Muscle of leg (tissue), 11 donors: ENCODE results near the gene PROB1. TPM values are rescaled to one million over a fixed set of nuclear protein-coding genes. Genes with fewer than 3 reads are reported as not detected.

Experiments used
- DNase-seq: peaks from one replicate; pipeline ENCODE4 v3.0.0; 2013
- H3K27ac ChIP-seq: one replicate; pipeline ENCODE4 v1.5.1; 2013; ENCODE audit warnings: mild to moderate bottlenecking, low read length, control low read depth
- H3K27me3 ChIP-seq: one replicate; pipeline ENCODE4 v1.6.1; 2013; ENCODE audit warnings: low read length; ENCODE audit not compliant: control insufficient read depth, insufficient read depth
- H3K36me3 ChIP-seq: one replicate; pipeline ENCODE4 v1.6.1; 2013; ENCODE audit warnings: low read length; ENCODE audit not compliant: control insufficient read depth, insufficient read depth
- H3K4me1 ChIP-seq: one replicate; pipeline ENCODE4 v1.6.1; 2013; ENCODE audit warnings: low read length; ENCODE audit not compliant: control insufficient read depth, insufficient read depth
- H3K4me3 ChIP-seq: one replicate; pipeline ENCODE4 v1.5.1; 2013; ENCODE audit warnings: low read length, control low read depth
- H3K9me3 ChIP-seq: replicated peaks from 2 replicates; pipeline ENCODE4 v1.6.1; 2013; ENCODE audit warnings: low read depth, low read length; ENCODE audit not compliant: control insufficient read depth
- WGBS: methylation state at CpG from one replicate; pipeline ENCODE4 v1.1.5; 2013; ENCODE audit warnings: missing lambda C conversion rate; ENCODE audit not compliant: insufficient coverage; 5-methylcytosine and 5-hydroxymethylcytosine counted together
- polyA plus RNA-seq, 8 donors: library from polyadenylated mRNA; unstranded; fragments of 120-200 nt; gene quantifications; one replicate each; pipeline versions ENCODE4 v1.2.1 to v1.2.3, GENCODE V29; 2013; ENCODE audit warnings: inconsistent platforms in 1 of 8, low replicate concordance in 1 of 8; ENCODE audit not compliant: insufficient read length in 8 of 8, insufficient read depth in 1 of 8
- total RNA-seq: library from RNA; stranded (reverse); fragments of 120-200 nt; gene quantifications from one replicate; pipeline ENCODE4 v1.2.4, GENCODE V29; 2013

PROB1 gene
- total and polyA plus RNA-seq, 9 donors, result 18.8 to 54.2 (median 36.9) TPM

- H3K36me3 ChIP-seq, result peaks cover 44% of the 10 kb centered on the region
- WGBS, result no CpG with 5 or more reads among the region's 2 CpGs
- no peak overlapping the region for H3K4me3 ChIP-seq
- H3K27ac ChIP-seq, result no peak overlapping the region
- no peaks in the 10 kb centered on the region for H3K27me3 ChIP-seq
- H3K4me1 ChIP-seq, result no peaks in the 10 kb centered on the region
- DNase-seq, result no peak
- H3K9me3 ChIP-seq, result no peaks in the 10 kb centered on the region
Observed at GRCh38 chr5:139430015-139430414, 35.1 kb upstream of the PROB1 start.

DNA sequence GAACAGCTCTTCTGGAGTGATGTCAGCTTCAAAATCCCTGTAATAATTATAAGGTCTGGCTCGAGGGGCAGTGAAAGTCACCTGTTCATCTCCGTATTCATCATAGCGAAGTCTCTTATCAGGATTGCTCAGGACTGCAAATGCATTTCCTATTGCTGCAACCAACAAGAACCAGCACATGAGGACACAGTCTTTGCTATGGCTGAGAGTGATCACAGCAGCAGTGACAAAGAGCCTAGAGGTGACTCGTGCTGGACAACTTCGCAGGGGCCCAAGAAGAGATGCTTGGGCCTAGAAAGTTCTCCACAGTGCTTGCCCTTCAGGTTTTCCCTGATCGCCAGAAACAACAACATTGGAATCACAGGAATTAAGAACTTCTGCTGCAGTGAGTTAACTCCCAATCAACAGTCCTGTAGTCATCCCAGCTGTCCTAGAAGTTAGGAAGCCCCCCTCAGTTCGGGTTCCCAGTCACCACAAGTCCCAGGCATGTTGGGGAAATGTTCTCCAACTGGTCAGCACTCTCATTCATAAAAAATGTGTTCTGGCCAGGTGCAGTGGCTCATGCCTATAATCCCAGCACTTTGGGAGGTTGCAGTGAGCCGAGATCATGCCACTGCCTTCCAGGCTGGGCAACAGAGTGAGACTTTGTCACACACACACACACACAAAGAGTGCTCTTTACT, 31.4 kb upstream of the PROB1 start:
- 87% methylated on average over 7 of the region's 8 CpGs for WGBS
- no peaks in the 10 kb centered on the region for H3K9me3 ChIP-seq
- H3K4me1 ChIP-seq, result no peaks in the 10 kb centered on the region
- no peak for DNase-seq
- no peak overlapping the region for H3K4me3 ChIP-seq
- H3K27me3 ChIP-seq, result no peaks in the 10 kb centered on the region
- no peak overlapping the region for H3K27ac ChIP-seq
- peaks cover 53% of the 10 kb centered on the region for H3K36me3 ChIP-seq

DNA sequence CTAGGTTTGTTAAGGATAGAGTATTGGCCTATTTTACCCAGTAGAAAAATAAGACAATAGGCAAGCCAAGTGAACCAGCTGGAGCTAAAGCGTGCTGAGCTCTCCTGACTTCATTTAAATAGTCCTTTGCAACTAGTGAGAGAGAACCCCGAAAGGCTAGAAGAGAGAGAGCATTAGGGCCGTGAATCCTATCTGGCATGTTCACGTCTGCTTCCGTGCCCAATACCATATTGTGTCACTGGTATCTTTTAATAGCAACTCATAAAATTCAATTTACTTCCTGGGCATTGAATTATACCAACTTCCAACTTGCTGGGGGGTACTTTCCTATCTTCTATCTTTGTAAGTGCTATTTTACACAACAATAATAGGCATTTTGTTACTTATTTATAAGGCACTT, 30.6 kb upstream of the PROB1 start:
- WGBS, result 57% methylated on average over 1 of the region's 5 CpGs
- no peak for DNase-seq

GRCh38 chr5:139422307-139422893, 27.5 kb upstream of the PROB1 start:
- WGBS, result no CpG with 5 or more reads among the region's 5 CpGs
- Histone ChIP-seq H3K9me3 (no peaks in the 10 kb centered on the region), H3K36me3 (peaks cover 65% of the 10 kb centered on the region), H3K27ac (peak overlapping the region; percentile 2), H3K27me3 (no peaks in the 10 kb centered on the region), H3K4me3 (no peak overlapping the region), H3K4me1 (peaks cover 22% of the 10 kb centered on the region)
- peak; percentile 87 for DNase-seq

More for the DNA sequence above, 30.6 kb upstream of the PROB1 start:
- Histone ChIP-seq H3K27me3 (no peaks in the 10 kb centered on the region), H3K9me3 (no peaks in the 10 kb centered on the region), H3K4me1 (no peaks in the 10 kb centered on the region), H3K4me3 (no peak overlapping the region), H3K36me3 (peaks cover 57% of the 10 kb centered on the region), H3K27ac (no peak overlapping the region)

DNA sequence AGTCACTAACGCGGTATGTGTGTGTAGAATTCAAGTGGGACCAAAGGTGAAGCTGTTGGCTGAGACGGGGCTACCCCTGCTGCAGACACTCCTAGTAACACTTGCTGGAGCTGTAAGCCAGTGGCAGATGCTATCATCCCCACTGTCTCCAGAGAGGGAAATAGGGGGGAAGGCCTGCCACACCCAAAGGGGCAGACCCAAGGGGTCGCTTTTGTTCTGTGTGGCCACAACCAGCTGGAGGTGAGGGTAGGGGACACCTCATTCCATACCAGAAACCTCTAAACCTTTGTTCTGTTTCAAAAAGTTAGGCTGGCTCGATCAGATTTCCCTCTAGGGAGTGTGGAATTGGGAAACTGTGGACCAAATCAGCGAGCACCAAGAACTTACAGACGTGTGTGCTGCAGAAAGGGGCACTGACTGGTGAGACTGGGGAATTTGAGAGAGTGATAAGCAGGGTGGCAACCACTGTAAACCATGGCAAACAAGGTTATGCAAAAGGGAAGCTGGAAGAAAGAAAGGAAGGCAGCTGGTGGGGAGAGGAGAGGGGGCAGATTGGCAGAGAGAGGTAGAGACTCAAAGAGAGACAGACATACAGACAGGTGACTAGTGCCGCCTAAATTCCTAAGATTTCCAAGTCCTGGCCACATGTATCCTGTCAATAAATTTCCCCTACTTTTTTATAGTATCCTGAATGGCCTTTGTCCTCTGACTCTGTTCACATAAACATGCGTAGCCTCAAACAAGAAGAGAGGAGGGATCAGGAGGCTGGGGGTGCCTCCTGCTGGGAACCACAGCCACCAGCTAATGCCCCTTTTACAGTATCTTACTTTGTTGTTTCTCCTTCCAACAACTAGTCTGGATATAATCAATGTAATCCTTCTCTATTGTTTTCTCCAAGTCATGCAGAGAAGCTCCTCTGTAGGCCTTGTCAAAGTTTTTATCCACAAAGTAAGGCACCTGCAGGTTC, 24.6 kb upstream of the PROB1 start:
- Histone ChIP-seq H3K4me1 (peaks cover 47% of the 10 kb centered on the region), H3K27me3 (no peaks in the 10 kb centered on the region), H3K4me3 (no peak overlapping the region), H3K9me3 (no peaks in the 10 kb centered on the region), H3K27ac (peak overlapping the region; percentile 83), H3K36me3 (peaks cover 50% of the 10 kb centered on the region)
- 79% methylated on average over 3 of the region's 9 CpGs for WGBS
- DNase-seq, result no peak

DNA sequence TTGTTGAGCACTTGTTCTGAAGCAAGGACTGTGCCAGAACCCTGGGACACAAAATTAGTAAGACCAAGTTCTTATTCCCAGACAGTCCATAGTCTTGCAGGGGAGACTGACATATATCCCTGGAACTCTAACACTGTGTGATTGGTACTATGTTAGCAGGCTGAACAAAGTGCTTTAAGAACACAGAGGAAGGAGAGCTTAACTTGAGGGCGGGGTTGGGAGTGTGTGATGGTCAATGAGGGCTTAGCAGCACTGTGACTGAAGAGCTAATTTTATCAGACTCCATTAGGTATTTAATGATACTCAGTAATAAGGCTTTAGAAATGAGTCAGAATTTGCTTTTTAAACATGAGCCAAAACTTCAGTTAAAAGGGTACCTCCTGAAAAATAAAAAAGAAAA, 23.9 kb upstream of the PROB1 start:
- Histone ChIP-seq H3K4me3 (no peak overlapping the region), H3K4me1 (peaks cover 54% of the 10 kb centered on the region), H3K27me3 (no peaks in the 10 kb centered on the region), H3K36me3 (peaks cover 46% of the 10 kb centered on the region), H3K27ac (peak overlapping the region; percentile 83), H3K9me3 (no peaks in the 10 kb centered on the region)
- 80% methylated on average over 1 of the region's 1 CpG for WGBS
- DNase-seq, result peak; percentile 36

- Histone ChIP-seq H3K36me3 (peaks cover 57% of the 10 kb centered on the region), H3K27me3 (no peaks in the 10 kb centered on the region), H3K4me3 (no peak overlapping the region), H3K9me3 (no peaks in the 10 kb centered on the region), H3K4me1 (peaks cover 61% of the 10 kb centered on the region), H3K27ac (peak overlapping the region; percentile 38)
- peak; percentile 81 for DNase-seq
- no CpG with 5 or more reads among the region's 4 CpGs for WGBS
Observed at GRCh38 chr5:139417214-139417613, 22.3 kb upstream of the PROB1 start.

DNA sequence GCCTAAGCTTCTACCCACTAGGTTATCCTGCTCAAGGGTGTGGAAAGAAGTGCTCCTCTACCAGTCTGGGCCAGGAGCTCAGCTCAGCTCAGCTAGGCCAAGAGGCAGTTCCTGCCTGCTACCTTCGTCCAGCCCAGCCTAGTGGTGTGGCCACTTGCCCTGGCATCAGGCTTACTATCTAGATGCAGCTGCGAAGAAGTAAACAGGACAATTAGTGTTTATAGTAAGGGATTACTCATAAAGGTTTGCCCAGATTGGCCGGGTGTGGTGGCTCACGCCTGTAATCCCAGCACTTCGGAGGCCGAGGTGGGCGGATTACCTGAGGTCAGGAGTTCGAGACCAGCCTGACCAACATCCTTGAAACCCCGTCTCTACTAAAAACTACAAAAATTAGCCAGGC, 21.7 kb upstream of the PROB1 start:
- no peaks in the 10 kb centered on the region for H3K9me3 ChIP-seq
- no peak for DNase-seq
- 86% methylated on average over 4 of the region's 9 CpGs for WGBS
- H3K27me3 ChIP-seq, result no peaks in the 10 kb centered on the region
- peaks cover 61% of the 10 kb centered on the region for H3K4me1 ChIP-seq
- peak overlapping the region; percentile 94 for H3K27ac ChIP-seq
- peaks cover 58% of the 10 kb centered on the region for H3K36me3 ChIP-seq
- H3K4me3 ChIP-seq, result no peak overlapping the region

GRCh38 chr5:139415869-139416268, 21.0 kb upstream of the PROB1 start:
- Histone ChIP-seq H3K27ac (peak overlapping the region; percentile 94), H3K4me1 (peaks cover 61% of the 10 kb centered on the region), H3K4me3 (no peak overlapping the region), H3K36me3 (peaks cover 54% of the 10 kb centered on the region), H3K27me3 (no peaks in the 10 kb centered on the region), H3K9me3 (no peaks in the 10 kb centered on the region)
- DNase-seq, result no peak

- H3K9me3 ChIP-seq, result no peaks in the 10 kb centered on the region
- H3K4me1 ChIP-seq, result peaks cover 61% of the 10 kb centered on the region
- peaks cover 53% of the 10 kb centered on the region for H3K36me3 ChIP-seq
- 64% methylated on average over 8 of the region's 8 CpGs for WGBS
- H3K4me3 ChIP-seq, result no peak overlapping the region
- peak overlapping the region; percentile 94 for H3K27ac ChIP-seq
- peak; percentile 44 for DNase-seq
- H3K27me3 ChIP-seq, result no peaks in the 10 kb centered on the region
Observed at GRCh38 chr5:139415221-139415861, 20.4 kb upstream of the PROB1 start.
